K562 (cell line): ENCODE data around the gene MLX. TPM values are rescaled to one million over a fixed set of nuclear protein-coding genes. Genes with fewer than 3 reads are reported as not detected.

Experiments
- CEBPB ChIP-seq: fragments of 450-650 bp; IDR thresholded peaks from 2 replicates; pipeline ENCODE4 v1.6.1; 2016; ENCODE audit warnings: missing genetic modification characterization, missing compliant biosample characterization
- ELF1 ChIP-seq: fragments of 200-800 bp; sonication (Bioruptor generic); IDR thresholded peaks from 2 replicates; pipeline ENCODE4 v1.6.1; 2016; ENCODE audit warnings: missing genetic modification characterization, missing compliant biosample characterization
- FUS ChIP-seq: fragments of 200-400 bp; formaldehyde crosslinking; optimal IDR thresholded peaks from 2 replicates; pipeline ENCODE3; 2017; ENCODE audit warnings: low read depth, low read length
- HDGF ChIP-seq: fragments of 450-650 bp; IDR thresholded peaks from 2 replicates; pipeline ENCODE4 v1.6.1; 2016
- L3MBTL2 ChIP-seq: fragments of 450-650 bp; IDR thresholded peaks from 2 replicates; pipeline ENCODE4 v1.6.1; 2016; ENCODE audit warnings: mild to moderate bottlenecking, moderate library complexity
- MAFG ChIP-seq: fragments of 450-650 bp; conservative IDR thresholded peaks from 2 replicates; pipeline ENCODE4 v1.6.1; 2016; ENCODE audit warnings: missing genetic modification characterization, missing compliant biosample characterization
- MAFK ChIP-seq: IDR thresholded peaks from 2 replicates; pipeline ENCODE4 v1.6.1; 2011; ENCODE audit warnings: low read length, improper control_type of control experiment
- MCM3 ChIP-seq: fragments of 450-650 bp; IDR thresholded peaks from 2 replicates; pipeline ENCODE4 v1.6.1; 2016
- MLLT1 ChIP-seq, 2 experiments: fragments of 450-650 bp; IDR thresholded peaks; 2 replicates each; pipeline ENCODE4 v1.6.1; 2016
- POLR2A ChIP-seq: fragments of 450-650 bp; conservative IDR thresholded peaks from 2 replicates; pipeline ENCODE4 v1.6.1; 2016
- RREB1 ChIP-seq: fragments of 250-450 bp; sonication (Bioruptor Pico); IDR thresholded peaks from 2 replicates; pipeline ENCODE4 v1.4.0; 2020
- SRSF9 ChIP-seq: fragments of 200-400 bp; formaldehyde crosslinking; IDR thresholded peaks from 2 replicates; pipeline ENCODE4 v1.6.1; 2017; ENCODE audit warnings: low read depth, low read length, borderline replicate concordance
- ZNF239 ChIP-seq: fragments of 250-450 bp; sonication (Bioruptor Pico); IDR thresholded peaks from 2 replicates; pipeline ENCODE4 v1.4.0; 2020; ENCODE audit warnings: mild to moderate bottlenecking
- ZNF277 ChIP-seq: fragments of 250-450 bp; sonication (Bioruptor Pico); IDR thresholded peaks from 2 replicates; pipeline ENCODE4 v1.8.0; 2022; ENCODE audit warnings: inconsistent platforms, mild to moderate bottlenecking, moderate library complexity, borderline replicate concordance
- ZNF282 ChIP-seq: sonication (generic); formaldehyde crosslinking; IDR thresholded peaks from 2 replicates; pipeline ENCODE4 v1.8.1; 2023; ENCODE audit warnings: missing genetic modification reagents
- ZNF766 ChIP-seq: fragments of 200-800 bp; sonication (Bioruptor generic); conservative IDR thresholded peaks from 2 replicates; pipeline ENCODE4 v1.6.1; 2016; ENCODE audit warnings: missing genetic modification characterization, missing compliant biosample characterization
- polyA plus RNA-seq, 8 experiments: library from polyadenylated mRNA; depleted of rRNA in 4 of 8; stranded (reverse) in 5 of 8; unstranded in 3 of 8; fragments of >200 nt; fragmentation: Nextera tagmentation in 2 of 8; fragmentation: Illumina TruSeq in 1 of 8; extraction: Ambion mirVana in 2 of 8; extraction: Trizol in 1 of 8; gene quantifications; 2 replicates each; pipeline versions ENCODE4 v1.2.1 to v1.2.3, GENCODE V29; 2011 to 2014; ENCODE audit warnings: inconsistent platforms in 1 of 8, missing spikeins in 1 of 8
- total RNA-seq, 7 experiments: library from RNA; depleted of rRNA in 6 of 7; stranded (reverse); fragments of >200 nt in 6 of 7; fragmentation: Illumina TruSeq in 2 of 7; extraction: Trizol in 2 of 7; gene quantifications; 2 replicates each; pipeline versions ENCODE4 v1.2.1 to v1.2.3, GENCODE V29; 2011 to 2021; ENCODE audit warnings: low replicate concordance in 1 of 7
- TF ChIP-seq, protein P1 (sequence below): fragments of 450-650 bp; IDR thresholded peaks from 2 replicates; pipeline ENCODE4 v1.6.1; 2014; ENCODE audit warnings: low read depth, mild to moderate bottlenecking, moderate library complexity, borderline replicate concordance
- TF ChIP-seq, protein P2 (sequence below): fragments of 250-450 bp; sonication (Bioruptor Pico); IDR thresholded peaks from 2 replicates; pipeline ENCODE4 v1.5.0; 2020; ENCODE audit warnings: mild to moderate bottlenecking

The MLX gene
- total and polyA plus RNA-seq, 9 of the 15 experiments (the other 6 are each of a cell fraction or from before 2014, with no cell fraction given): 42.9 to 100 (median 58.9) TPM

- TF ChIP-seq ZNF277 (no peak), ZNF239 (CRISPR knock-in tag) (no peak), MCM3 (no peak), ELF1 (tag) (no peak), L3MBTL2 (no peak), POLR2A (no peak), MLLT1 (IDR thresholded peaks at IDR 0.05) (no peak), CEBPB (tag) (no peak), ZNF282 (no peak), FUS (no peak), MAFG (tag) (no peak), SRSF9 (no peak), RREB1 (CRISPR knock-in tag) (no peak), HDGF (no peak), ZNF766 (0 out of 2 replicates have a peak, but pooled peaks have one; percentile 20), MAFK (no peak)
- TF ChIP-seq, protein P1, sequence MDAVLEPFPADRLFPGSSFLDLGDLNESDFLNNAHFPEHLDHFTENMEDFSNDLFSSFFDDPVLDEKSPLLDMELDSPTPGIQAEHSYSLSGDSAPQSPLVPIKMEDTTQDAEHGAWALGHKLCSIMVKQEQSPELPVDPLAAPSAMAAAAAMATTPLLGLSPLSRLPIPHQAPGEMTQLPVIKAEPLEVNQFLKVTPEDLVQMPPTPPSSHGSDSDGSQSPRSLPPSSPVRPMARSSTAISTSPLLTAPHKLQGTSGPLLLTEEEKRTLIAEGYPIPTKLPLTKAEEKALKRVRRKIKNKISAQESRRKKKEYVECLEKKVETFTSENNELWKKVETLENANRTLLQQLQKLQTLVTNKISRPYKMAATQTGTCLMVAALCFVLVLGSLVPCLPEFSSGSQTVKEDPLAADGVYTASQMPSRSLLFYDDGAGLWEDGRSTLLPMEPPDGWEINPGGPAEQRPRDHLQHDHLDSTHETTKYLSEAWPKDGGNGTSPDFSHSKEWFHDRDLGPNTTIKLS: peak; percentile 86; the same call in 1 of the 2 replicates
- TF ChIP-seq, protein P2, sequence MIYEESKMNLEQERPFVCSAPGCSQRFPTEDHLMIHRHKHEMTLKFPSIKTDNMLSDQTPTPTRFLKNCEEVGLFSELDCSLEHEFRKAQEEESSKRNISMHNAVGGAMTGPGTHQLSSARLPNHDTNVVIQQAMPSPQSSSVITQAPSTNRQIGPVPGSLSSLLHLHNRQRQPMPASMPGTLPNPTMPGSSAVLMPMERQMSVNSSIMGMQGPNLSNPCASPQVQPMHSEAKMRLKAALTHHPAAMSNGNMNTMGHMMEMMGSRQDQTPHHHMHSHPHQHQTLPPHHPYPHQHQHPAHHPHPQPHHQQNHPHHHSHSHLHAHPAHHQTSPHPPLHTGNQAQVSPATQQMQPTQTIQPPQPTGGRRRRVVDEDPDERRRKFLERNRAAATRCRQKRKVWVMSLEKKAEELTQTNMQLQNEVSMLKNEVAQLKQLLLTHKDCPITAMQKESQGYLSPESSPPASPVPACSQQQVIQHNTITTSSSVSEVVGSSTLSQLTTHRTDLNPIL: no peak
Measured at GRCh38 chr17:42518046-42518754, 48.7 kb upstream of the MLX start (continued).
